ENCODE data around the gene ZFP64.

- TF ChIP-seq POLR2A (IDR thresholded peaks at IDR 0.05; ENCODE audit: low read length) = no peak
- no peak for TF ChIP-seq GATA1 (IDR thresholded peaks at IDR 0.05; ENCODE audit: low read depth, low read length)
These were observed 38.7 kb downstream of the ZFP64 start for GRCh38 chr20:52152921-52153320.

Measured in erythroblast (primary cell).